ENCODE data around the gene CASP3. TPM values are rescaled to one million over a fixed set of nuclear protein-coding genes. Genes with fewer than 3 reads are reported as not detected.
A peak's percentile ranks its signal among the peaks of the same experiment; 100 is the strongest.
"Not testable (repeated sequence)": the region's sequence is repeated elsewhere in the genome, so short reads cannot be mapped to it uniquely, and the experiment has no call there.

The CASP3 gene
- total RNA-seq, 1 donor from 2014 or later = 106 TPM

GRCh38 chr4:184636144-184636543, 13.1 kb downstream of the CASP3 start:
- DNase-seq (ENCODE audit: low read depth) = no peak

GRCh38 chr4:184635381-184635780, 13.9 kb downstream of the CASP3 start:
- no peak for DNase-seq (ENCODE audit: low read depth)

- DNase-seq (ENCODE audit: low read depth) = no peak
These were observed 16.4 kb downstream of the CASP3 start for GRCh38 chr4:184632842-184633241.

DNA sequence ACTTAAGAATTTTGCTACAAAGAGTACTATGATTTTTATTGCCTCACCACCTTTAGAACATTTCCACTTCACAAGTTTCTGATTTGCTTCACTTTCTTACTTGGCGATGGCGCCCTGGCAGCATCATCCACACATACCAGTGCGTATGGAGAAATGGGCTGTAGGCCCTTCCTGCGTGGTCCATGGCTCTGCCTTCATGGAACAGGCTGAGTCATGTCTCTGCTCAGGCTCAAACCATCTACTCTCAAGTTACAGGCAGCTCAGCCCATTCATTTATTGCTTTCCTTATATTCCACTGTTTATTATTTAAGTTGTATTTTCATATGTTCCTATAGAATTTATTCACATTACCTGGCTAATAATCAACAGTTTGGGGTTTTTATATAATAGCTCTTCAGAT, 21.1 kb downstream of the CASP3 start:
- DNase-seq (ENCODE audit: low read depth) = peak; percentile 11

DNA sequence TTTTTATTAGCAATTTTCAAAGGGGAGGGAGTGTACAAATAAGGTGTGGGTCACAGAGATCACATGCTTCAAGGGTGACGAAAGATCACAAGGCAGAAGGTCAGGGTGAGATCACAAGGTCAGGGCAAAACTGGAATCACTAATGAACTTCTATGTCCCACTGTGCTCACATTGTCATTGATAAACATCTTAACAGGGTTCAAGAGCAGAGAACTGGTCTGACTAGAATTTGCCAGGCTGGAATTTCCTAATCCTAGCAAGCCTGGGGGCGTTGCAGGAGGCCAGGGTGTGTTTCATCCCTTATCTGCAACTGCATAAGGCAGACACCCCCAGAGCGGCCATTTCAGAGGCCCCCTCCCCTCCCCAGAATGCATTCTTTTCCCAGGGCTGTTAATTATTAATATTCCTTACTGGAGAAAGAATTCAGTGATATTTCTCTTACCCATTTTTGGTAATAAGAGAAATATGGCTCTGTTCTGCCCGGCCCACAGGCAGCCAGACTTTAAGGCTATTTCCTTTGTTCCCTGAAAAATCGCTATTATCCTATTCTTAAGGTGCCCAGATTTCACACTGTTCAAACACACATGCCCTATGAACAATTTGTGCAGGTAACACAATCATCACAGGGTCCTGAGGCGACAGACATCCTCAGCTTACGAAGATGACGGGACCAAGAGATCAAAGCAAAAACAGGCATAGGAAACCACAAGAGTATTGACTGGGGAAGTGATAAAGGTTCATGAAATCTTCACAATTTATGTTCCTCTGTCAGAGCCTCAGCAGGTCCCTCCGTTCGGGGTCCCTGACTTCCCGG, 23.3 kb downstream of the CASP3 start:
- DNase-seq (ENCODE audit: low read depth) = not testable (repeated sequence)

- no peak for DNase-seq (ENCODE audit: low read depth)
These were observed 24.2 kb downstream of the CASP3 start for GRCh38 chr4:184624972-184625554.

DNA sequence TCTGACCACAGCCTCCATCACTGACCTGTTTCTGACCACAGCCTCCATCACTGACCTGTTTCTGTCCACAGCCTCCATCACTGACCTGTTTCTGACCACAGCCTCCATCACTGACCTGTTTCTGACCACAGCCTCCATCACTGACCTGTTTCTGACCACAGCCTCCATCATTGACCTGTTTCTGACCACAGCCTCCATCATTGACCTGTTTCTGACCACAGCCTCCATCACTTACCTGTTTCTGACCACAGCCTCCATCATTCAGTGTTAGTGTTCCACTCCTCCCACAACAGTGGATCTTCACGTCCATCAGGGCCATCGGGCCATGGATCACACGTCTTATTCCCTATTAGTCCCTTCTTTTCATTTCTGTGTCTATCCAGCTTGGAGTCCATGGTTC, 24.7 kb downstream of the CASP3 start:
- not testable (repeated sequence) for DNase-seq (ENCODE audit: low read depth)

GRCh38 chr4:184621518-184621917, 27.7 kb downstream of the CASP3 start:
- DNase-seq (ENCODE audit: low read depth) = no peak

DNA sequence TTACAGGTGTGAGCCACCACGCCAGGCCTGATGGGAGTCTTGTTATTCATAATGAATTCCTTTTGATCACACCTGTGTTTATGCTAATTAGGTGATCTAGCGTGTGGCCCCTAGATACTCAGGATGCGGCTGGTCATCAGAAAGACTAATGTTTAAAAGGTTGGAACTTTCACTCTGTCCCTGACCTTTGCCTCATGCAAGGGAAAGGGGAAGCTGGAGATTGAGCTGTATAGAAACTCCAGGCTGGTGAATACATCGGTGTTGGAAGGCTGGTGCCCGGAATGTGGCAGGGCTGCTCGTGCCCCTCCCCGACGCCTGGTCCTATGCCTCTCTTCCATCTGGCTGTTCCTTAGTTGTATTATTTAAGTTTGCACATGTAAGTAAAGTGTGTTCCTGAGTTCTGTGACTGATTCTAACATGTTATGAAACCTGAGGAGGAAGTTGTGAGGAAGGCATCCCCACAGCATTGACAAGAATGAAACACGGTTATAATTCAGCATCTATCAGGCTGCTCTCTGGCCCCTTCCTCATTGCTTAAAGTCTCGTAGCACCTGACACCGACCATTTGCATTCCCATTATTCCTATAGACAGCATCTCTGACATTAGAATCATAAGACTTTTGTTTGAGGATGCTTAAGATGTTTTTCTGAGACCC, 28.9 kb downstream of the CASP3 start:
- DNase-seq (ENCODE audit: low read depth) = no peak

DNA sequence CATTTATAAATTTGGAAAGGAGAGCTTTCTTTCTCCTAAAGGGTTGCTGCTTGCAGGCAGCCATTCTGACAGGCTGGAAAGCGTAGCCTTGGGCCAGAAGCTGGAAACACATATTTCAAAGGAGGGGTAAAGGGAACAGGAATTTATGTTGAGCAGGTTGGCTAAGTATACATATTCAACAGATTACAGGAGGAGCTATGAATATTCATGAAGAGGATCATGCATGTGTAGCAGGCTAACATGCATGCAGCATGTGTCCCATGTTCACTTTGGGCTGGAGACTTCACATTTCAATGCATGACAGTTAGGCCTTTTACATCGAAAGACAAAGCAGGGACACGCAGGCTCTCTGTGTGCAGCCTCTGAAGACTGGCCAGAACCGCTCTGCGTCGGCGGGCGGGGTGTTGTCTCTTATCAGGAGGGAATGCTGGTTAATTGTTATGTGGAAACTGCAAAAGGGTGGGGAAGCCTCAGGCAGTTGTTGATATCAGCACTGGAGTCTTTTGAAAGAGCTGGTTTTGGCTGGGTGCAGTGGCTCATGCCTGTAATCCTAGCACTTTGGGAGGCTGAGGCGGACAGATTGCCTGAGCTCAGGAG, 31.5 kb downstream of the CASP3 start:
- DNase-seq (ENCODE audit: low read depth) = peak; percentile 13

DNA sequence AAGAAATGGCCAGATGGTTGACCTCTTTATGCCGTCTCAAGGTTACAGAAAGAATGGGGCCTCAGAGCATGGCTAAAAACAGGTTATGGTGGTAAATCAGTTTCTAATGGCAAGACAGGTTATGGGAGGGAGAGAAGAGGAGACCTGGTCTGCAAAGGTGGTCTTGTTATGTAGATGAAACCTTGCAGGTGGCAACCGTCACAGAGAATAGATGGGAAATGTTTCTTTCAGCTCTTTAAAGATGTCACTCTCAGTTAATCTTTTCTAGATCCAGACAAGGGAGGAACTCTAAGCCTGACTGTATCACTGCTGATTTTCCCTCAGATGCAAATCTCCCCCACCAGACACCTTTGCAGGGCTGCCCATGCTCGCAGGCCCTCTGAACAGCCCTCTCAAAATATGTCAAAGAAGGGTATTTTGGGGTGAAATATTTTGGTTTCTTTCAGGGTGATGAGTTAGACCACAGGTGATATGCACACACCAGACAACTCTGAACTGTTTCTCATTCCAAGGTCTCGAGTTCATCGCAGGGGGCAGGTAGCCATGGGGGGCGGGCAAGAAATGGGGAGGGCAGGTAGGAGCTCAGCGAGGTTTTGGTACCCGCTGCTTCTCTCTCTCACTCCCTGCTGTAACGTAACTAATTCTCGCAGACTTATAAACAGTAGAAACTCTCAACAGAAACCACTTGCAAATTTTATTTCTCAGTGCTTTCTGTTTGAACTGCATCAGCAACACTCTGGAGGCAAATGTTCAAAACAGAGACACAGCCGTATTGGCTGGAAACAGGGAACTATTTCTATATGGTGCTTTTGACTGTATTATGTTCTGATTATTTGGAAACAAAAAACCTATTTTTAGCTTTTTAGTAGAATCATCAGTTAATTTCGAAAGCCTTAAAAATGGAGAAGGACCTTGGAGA, 32.4 kb downstream of the CASP3 start:
- no peak for DNase-seq (ENCODE audit: low read depth)

DNA sequence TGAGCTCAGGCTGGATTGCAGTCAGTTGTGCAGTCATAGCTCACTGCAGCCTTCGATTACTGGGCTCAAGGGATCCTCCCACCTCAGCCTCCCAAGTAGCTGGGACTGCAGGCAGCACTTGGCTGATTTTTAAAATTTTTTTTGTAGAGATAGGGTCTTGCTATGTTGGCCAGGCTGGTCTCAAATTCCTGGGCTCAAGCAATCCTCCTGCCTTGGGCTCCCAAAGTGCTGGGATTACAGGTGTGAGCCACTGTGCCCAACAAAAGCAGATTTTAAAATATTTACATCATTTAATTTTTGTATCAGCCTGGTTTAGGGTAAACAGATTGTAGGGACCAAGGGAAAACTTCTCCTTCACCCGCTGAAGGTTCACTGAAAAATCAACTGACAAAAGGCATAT, 33.1 kb downstream of the CASP3 start:
- DNase-seq (ENCODE audit: low read depth) = not testable (repeated sequence)

GRCh38 chr4:184614509-184614908, 34.7 kb downstream of the CASP3 start:
- no peak for DNase-seq (ENCODE audit: low read depth)

GRCh38 chr4:184613405-184613804, 35.8 kb downstream of the CASP3 start:
- DNase-seq (ENCODE audit: low read depth) = no peak

DNA sequence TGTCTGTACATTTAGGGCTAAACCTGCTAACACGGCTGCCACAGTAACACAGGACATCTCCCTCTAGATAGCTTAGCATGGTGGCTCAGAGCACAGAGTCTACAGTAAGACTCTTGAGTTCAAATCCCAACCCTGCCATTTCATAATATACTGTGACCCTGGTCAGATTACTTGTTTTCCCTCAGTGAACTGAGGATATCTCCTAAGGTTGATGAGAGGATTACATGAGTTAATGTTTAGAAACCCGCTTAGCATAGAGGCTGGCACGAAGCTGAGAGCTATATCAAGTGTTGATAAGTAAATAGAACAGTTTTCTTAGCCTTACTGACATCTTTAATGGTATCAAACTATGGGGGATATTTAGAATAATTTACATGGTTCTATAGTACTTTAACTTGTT, 37.2 kb downstream of the CASP3 start:
- DNase-seq (ENCODE audit: low read depth) = no peak

GRCh38 chr4:184607429-184607828, 41.8 kb downstream of the CASP3 start:
- DNase-seq (ENCODE audit: low read depth) = not testable (repeated sequence)

GRCh38 chr4:184602857-184603256, 46.4 kb downstream of the CASP3 start:
- not testable (repeated sequence) for DNase-seq (ENCODE audit: low read depth)

GRCh38 chr4:184600982-184601381, 48.3 kb downstream of the CASP3 start:
- DNase-seq (ENCODE audit: low read depth) = not testable (repeated sequence)

GRCh38 chr4:184599492-184600135, 49.6 kb downstream of the CASP3 start:
- peak; percentile 93 for DNase-seq (ENCODE audit: low read depth)

GRCh38 chr4:184598753-184599491, 50.3 kb downstream of the CASP3 start:
- peak; percentile 48 for DNase-seq (ENCODE audit: low read depth)

Data from myocyte (in vitro differentiated cells).